DND-41 (cell line): ENCODE results near the gene ADH5.

Experiments used
- ATAC-seq: fragments of 200-7000 bp; cut with Tn5 transposase; 3 replicates; pipeline ENCODE4 v1.9.1; 2021; ENCODE audit warnings: low read depth; ENCODE audit not compliant: insufficient read depth
- DNase-seq: peaks from one replicate; pipeline ENCODE4 v3.0.0-alpha.2; 2020
- H2AFZ ChIP-seq: 2 replicates; pipeline ENCODE4 v1.6.0; 2012; ENCODE audit warnings: low read depth, low read length
- H3K27ac ChIP-seq: 2 replicates; pipeline ENCODE4 v1.5.1; 2012; ENCODE audit warnings: low read length, inconsistent platforms
- H3K27me3 ChIP-seq: fragments of 200-600 bp; sonication (generic); 2 replicates; pipeline ENCODE4 v1.6.0; 2012; ENCODE audit warnings: low read length, mild to moderate bottlenecking, inconsistent platforms; ENCODE audit not compliant: insufficient read depth, poor library complexity
- H3K36me3 ChIP-seq: 2 replicates; pipeline ENCODE4 v1.5.1; 2012; ENCODE audit warnings: low read length, inconsistent platforms; ENCODE audit not compliant: insufficient read depth
- H3K4me1 ChIP-seq: 2 replicates; pipeline ENCODE4 v1.5.1; 2012; ENCODE audit warnings: mild to moderate bottlenecking, low read length; ENCODE audit not compliant: insufficient read depth
- H3K4me2 ChIP-seq: 2 replicates; pipeline ENCODE4 v1.6.0; 2012; ENCODE audit warnings: mild to moderate bottlenecking, moderate library complexity, low read length, inconsistent platforms; ENCODE audit not compliant: insufficient read depth
- H3K4me3 ChIP-seq, 2 experiments: fragments of 200-600 bp in 1 of 2; shearing (Covaris generic) in 1 of 2; 2 replicates each; pipeline ENCODE4 v1.5.1; 2012 to 2016; ENCODE audit warnings: inconsistent platforms in 2 of 2, low read length in 2 of 2, mild to moderate bottlenecking in 2 of 2, low read depth in 1 of 2, moderate library complexity in 1 of 2
- H3K79me2 ChIP-seq: 2 replicates; pipeline ENCODE4 v1.6.0; 2012; ENCODE audit warnings: low read length, inconsistent platforms; ENCODE audit not compliant: insufficient read depth
- H3K9ac ChIP-seq: 2 replicates; pipeline ENCODE4 v1.6.0; 2012; ENCODE audit warnings: low read depth, mild to moderate bottlenecking, inconsistent platforms, low read length, moderate library complexity
- H3K9me3 ChIP-seq: 2 replicates; pipeline ENCODE4 v1.5.1; 2012; ENCODE audit warnings: low read length, moderate library complexity, mild to moderate bottlenecking, inconsistent platforms; ENCODE audit not compliant: insufficient read depth, severe bottlenecking
- H4K20me1 ChIP-seq: 2 replicates; pipeline ENCODE4 v1.6.0; 2012; ENCODE audit warnings: low read length; ENCODE audit not compliant: insufficient read depth
- CTCF ChIP-seq: IDR thresholded peaks from 2 replicates; pipeline ENCODE4 v1.5.1; 2012; ENCODE audit warnings: borderline replicate concordance, low read length, moderate library complexity, mild to moderate bottlenecking; ENCODE audit not compliant: poor library complexity, severe bottlenecking; ENCODE audit errors: extremely low read depth
- EZH2 ChIP-seq: IDR thresholded peaks from 3 replicates; pipeline ENCODE4 v1.6.1; 2012; ENCODE audit warnings: borderline replicate concordance, low read depth, mild to moderate bottlenecking, moderate library complexity, low read length, inconsistent platforms; ENCODE audit not compliant: severe bottlenecking

The ADH5 gene

GRCh38 chr4:99029852-99030251 lies 58.7 kb downstream of the ADH5 start:
- peaks cover 12% of the 10 kb centered on the region; the same call in 1 of the 2 replicates for H4K20me1 ChIP-seq
- peaks cover 34% of the 10 kb centered on the region for H3K36me3 ChIP-seq
- no peak overlapping the region for H3K4me2 ChIP-seq
- H3K79me2 ChIP-seq, result peaks cover 80% of the 10 kb centered on the region
- H3K9me3 ChIP-seq, result no peaks in the 10 kb centered on the region
- H3K4me3 ChIP-seq, result no peak overlapping the region
- no peak overlapping the region for H2AFZ ChIP-seq
- H3K4me1 ChIP-seq, result no peaks in the 10 kb centered on the region
- no peaks in the 10 kb centered on the region for H3K27me3 ChIP-seq
- H3K9ac ChIP-seq, result no peak overlapping the region
- ATAC-seq (no peak), DNase-seq (no peak)
- TF ChIP-seq EZH2 (no peak), CTCF (no peak)
- H3K27ac ChIP-seq, result no peak overlapping the region

DNA sequence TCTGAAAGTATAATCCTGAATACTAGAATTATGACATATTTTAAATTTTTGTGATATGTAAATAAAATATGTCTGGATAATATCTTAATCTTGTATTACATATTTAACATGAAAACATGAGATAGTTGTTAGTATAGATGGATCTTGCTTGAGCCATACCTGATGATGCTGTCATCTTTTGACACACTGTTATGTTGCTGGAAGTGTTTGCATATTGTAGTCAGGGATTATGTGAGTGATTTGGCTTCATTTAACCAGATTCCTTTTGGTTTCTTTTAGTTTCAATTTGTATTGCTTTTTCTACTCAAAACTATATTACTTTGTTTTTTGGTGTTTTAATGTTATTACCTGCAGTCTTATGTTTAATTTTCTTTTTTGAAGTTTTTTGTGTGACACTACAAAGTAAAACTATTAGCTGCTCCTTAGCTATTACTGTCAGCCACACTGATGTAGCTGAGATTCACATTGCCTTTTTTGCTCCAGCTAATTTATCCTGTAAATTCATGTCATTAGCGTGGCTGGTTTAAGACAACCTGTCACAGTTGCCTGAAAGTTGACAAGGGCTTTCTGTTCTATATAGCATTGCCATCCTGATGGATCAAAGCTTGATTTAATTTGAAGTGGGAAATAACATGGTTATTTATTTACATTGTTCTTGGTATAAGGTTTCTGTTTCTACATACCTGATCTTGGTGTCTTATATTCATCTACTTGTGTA lies 59.4 kb downstream of the ADH5 start:
- Histone ChIP-seq H3K27me3 (no peaks in the 10 kb centered on the region), H3K9ac (no peak overlapping the region), H2AFZ (no peak overlapping the region), H3K4me1 (no peaks in the 10 kb centered on the region), H3K36me3 (peaks cover 30% of the 10 kb centered on the region), H3K4me3 (no peak overlapping the region), H3K27ac (no peak overlapping the region), H3K79me2 (peaks cover 87% of the 10 kb centered on the region), H4K20me1 (peaks cover 16% of the 10 kb centered on the region; the same call in 1 of the 2 replicates), H3K4me2 (no peak overlapping the region), H3K9me3 (no peaks in the 10 kb centered on the region)
- ATAC-seq (no peak), DNase-seq (no peak)
- TF ChIP-seq CTCF (no peak), EZH2 (no peak)

- H3K9ac ChIP-seq, result no peak overlapping the region
- H3K79me2 ChIP-seq, result peaks cover 90% of the 10 kb centered on the region
- H3K4me3 ChIP-seq, result no peak overlapping the region
- DNase-seq (no peak), ATAC-seq (no peak)
- peaks cover 16% of the 10 kb centered on the region; the same call in 1 of the 2 replicates for H4K20me1 ChIP-seq
- TF ChIP-seq CTCF (no peak), EZH2 (no peak)
- H3K27me3 ChIP-seq, result no peaks in the 10 kb centered on the region
- H2AFZ ChIP-seq, result no peak overlapping the region
- no peak overlapping the region for H3K27ac ChIP-seq
- H3K36me3 ChIP-seq, result peaks cover 25% of the 10 kb centered on the region
- no peak overlapping the region for H3K4me2 ChIP-seq
- no peaks in the 10 kb centered on the region for H3K4me1 ChIP-seq
- H3K9me3 ChIP-seq, result no peaks in the 10 kb centered on the region
These were observed 60.4 kb downstream of the ADH5 start for GRCh38 chr4:99028187-99028586.
